ENCODE data around the gene KCNH1. TPM values are rescaled to one million over a fixed set of nuclear protein-coding genes. Genes with fewer than 3 reads are reported as not detected.
A peak's percentile ranks its signal among the peaks of the same experiment; 100 is the strongest.

KCNH1 gene
- total and polyA plus RNA-seq, 2 of the 4 experiments (the other 2 are of a cell fraction) = 0.27 to 0.54 TPM

DNA sequence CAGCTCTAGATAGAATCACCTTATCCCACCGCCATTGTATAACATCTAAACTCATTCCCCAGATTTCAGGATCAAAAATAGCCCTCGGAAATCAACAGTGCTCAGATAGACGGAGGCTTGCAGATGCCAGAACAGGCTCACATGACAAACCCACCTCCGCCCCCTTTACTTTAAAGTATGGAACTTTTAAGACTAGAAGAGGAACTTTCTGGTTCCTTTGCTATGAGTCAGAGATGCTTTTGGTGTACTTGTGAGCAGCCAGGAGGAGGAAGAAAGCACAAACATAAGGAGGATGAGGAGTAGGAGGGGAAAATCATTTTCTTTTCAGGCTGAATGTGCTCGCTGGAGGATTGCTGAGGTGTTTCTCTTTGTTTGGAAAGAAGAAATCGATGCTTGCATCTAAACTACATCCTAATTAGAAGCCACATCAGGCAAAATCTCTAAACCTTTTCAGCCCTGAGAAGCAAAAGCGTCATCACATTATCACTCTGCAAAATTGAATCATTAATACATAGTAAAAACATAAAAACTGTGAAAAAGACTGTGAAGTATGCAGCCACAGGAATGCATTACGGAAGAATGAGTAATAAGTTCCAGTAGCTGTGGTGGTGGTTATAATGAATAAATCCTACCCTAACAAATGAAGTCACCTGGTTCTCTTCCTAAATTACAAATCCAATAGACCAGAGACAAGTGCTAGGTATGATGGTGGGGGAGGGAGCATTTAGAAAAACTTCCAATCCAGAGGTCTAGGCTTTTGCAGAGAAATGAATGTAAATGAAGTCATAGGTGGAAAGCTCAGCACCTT lies 251.3 kb downstream of the KCNH1 start:
- H4K20me1 ChIP-seq (ENCODE audit: insufficient read depth, low read length) = no peaks in the 10 kb centered on the region
- H3K36me3 ChIP-seq (ENCODE audit: control insufficient read depth, insufficient read depth, low read length) = no peaks in the 10 kb centered on the region
- H3K23ac ChIP-seq (ENCODE audit: low read depth, low read length) = no peak overlapping the region
- no peak overlapping the region for H3K4ac ChIP-seq (ENCODE audit: low read depth, low read length)
- ChIA-PET CTCF (no interaction called here), POLR2A (ENCODE audit: unreplicated experiment) (no interaction called here)
- H2BK20ac ChIP-seq (ENCODE audit: low read depth, low read length) = no peak overlapping the region
- no peak overlapping the region for H2AFZ ChIP-seq (replicated peaks; ENCODE audit: low read length, poor library complexity)
- H3K18ac ChIP-seq (ENCODE audit: low read depth, low read length) = no peak overlapping the region
- in situ Hi-C loops (cut with MboI; ENCODE audit: low sequenced_read_pairs) = no loop called here
- TF ChIP-seq, protein P1, sequence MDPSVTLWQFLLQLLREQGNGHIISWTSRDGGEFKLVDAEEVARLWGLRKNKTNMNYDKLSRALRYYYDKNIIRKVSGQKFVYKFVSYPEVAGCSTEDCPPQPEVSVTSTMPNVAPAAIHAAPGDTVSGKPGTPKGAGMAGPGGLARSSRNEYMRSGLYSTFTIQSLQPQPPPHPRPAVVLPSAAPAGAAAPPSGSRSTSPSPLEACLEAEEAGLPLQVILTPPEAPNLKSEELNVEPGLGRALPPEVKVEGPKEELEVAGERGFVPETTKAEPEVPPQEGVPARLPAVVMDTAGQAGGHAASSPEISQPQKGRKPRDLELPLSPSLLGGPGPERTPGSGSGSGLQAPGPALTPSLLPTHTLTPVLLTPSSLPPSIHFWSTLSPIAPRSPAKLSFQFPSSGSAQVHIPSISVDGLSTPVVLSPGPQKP (IDR thresholded peaks at IDR 0.05; ENCODE audit: borderline replicate concordance, low read depth, low read length) = no peak
- no peak for TF ChIP-seq MAZ (IDR thresholded peaks at IDR 0.05; ENCODE audit: borderline replicate concordance, low read depth, low read length)
- no peak for TF ChIP-seq BHLHE40 (IDR thresholded peaks at IDR 0.05; ENCODE audit: low read depth, low read length)
- no peak for TF ChIP-seq MAFK (IDR thresholded peaks at IDR 0.05; ENCODE audit: low read depth, low read length)
- TF ChIP-seq NFE2L2 (IDR thresholded peaks at IDR 0.05; ENCODE audit: low read depth, low read length) = no peak
- no peaks in the 10 kb centered on the region for H3K9me1 ChIP-seq (ENCODE audit: insufficient read depth, low read length)
- no peak overlapping the region for H2BK120ac ChIP-seq (ENCODE audit: low read depth, low read length)
- dilution Hi-C loops (cut with HindIII; ENCODE audit: low sequenced_read_pairs, unreplicated experiment) = no loop called here
- H3K27me3 ChIP-seq (ENCODE audit: control insufficient read depth, insufficient read depth, low read length) = no peaks in the 10 kb centered on the region
- H3K4me2 ChIP-seq (ENCODE audit: low read depth, low read length) = peak overlapping the region; percentile 53; the same call in 1 of the 2 replicates
- no TSS peak for BruUV-seq (replicated peaks)
- no peak overlapping the region for H3K9ac ChIP-seq (ENCODE audit: low read depth, low read length)
- H4K91ac ChIP-seq (ENCODE audit: insufficient read depth, low read depth, low read length) = no peak overlapping the region
- no peaks in the 10 kb centered on the region for H3K9me3 ChIP-seq (ENCODE audit: control insufficient read depth, insufficient read depth, low read length)
- no peak overlapping the region for H2BK15ac ChIP-seq (ENCODE audit: low read depth, low read length)
- no peaks in the 10 kb centered on the region for H3K79me1 ChIP-seq (ENCODE audit: low read depth in 1 of 2, low read length in 2 of 2)
- no peaks in the 10 kb centered on the region for H3K4me1 ChIP-seq (ENCODE audit: control insufficient read depth, insufficient read depth, low read length)
- H3K4me3 ChIP-seq (ENCODE audit: insufficient read depth, low read depth, low read length) = no peak overlapping the region
- no peak overlapping the region for H4K8ac ChIP-seq (ENCODE audit: low read depth in 2 of 2, low read length in 2 of 2)
- H3K27ac ChIP-seq (ENCODE audit: insufficient read depth, low read length) = no peak overlapping the region
- no peak overlapping the region for H4K5ac ChIP-seq (ENCODE audit: low read depth, low read length)
- H3K14ac ChIP-seq (replicated peaks; ENCODE audit: low read depth, low read length) = no peak overlapping the region
- WGBS, 2 experiments (ENCODE audit: extremely low coverage in 2 of 2, insufficient read length in 1 of 2) = no CpG with 5 or more reads among the region's 8 CpGs
- H2AK9ac ChIP-seq (replicated peaks; ENCODE audit: low read depth, low read length, poor library complexity) = no peak overlapping the region
- H3K56ac ChIP-seq (ENCODE audit: extremely low read depth, insufficient read depth, low read length) = no peak overlapping the region
- intact Hi-C loops (cut with micrococcal nuclease) = no loop called here
- ATAC-seq (ENCODE audit: low read depth) (peak; percentile 48), DNase-seq (peak; percentile 21)
- H2BK5ac ChIP-seq (ENCODE audit: low read depth, low read length, poor library complexity, severe bottlenecking) = no peak overlapping the region
- no peak overlapping the region for H2AK5ac ChIP-seq (ENCODE audit: low read depth, low read length)
